Brain microvascular endothelial cell (primary cell): ENCODE data around the gene TTLL3.

ENCODE experiments used
- DNase-seq: peaks from one replicate; pipeline ENCODE4 v3.0.0-alpha.2; 2020
- H3K27ac ChIP-seq: fragments of 250-450 bp; sonication (Bioruptor Pico); 2 replicates; pipeline ENCODE4 v1.5.1; 2020; ENCODE audit warnings: mild to moderate bottlenecking, moderate library complexity
- H3K27me3 ChIP-seq: fragments of 250-450 bp; sonication (Bioruptor Pico); replicated peaks from 2 replicates; pipeline ENCODE4 v1.5.1; 2020; ENCODE audit warnings: mild to moderate bottlenecking
- H3K36me3 ChIP-seq: fragments of 250-450 bp; sonication (Bioruptor Pico); replicated peaks from 2 replicates; pipeline ENCODE4 v1.5.1; 2020; ENCODE audit warnings: mild to moderate bottlenecking
- H3K4me3 ChIP-seq: 2 replicates; pipeline ENCODE4 v1.5.1; 2011; ENCODE audit warnings: low read depth, mild to moderate bottlenecking, control low read depth, low read length, moderate library complexity
- in situ Hi-C: cut with HindIII; loops from 2 replicates; pipeline ENCODE4 v1.10.0; 2017; ENCODE audit warnings: low sequenced_read_pairs, low pct_ligation_motif_present
- TF ChIP-seq, protein P1 (sequence below): IDR thresholded peaks from 2 replicates; pipeline ENCODE4 v1.5.1; 2011; ENCODE audit warnings: low read depth, mild to moderate bottlenecking, moderate library complexity, low read length, control low read depth, inconsistent platforms; ENCODE audit errors: missing control alignments

Gene TTLL3

DNA sequence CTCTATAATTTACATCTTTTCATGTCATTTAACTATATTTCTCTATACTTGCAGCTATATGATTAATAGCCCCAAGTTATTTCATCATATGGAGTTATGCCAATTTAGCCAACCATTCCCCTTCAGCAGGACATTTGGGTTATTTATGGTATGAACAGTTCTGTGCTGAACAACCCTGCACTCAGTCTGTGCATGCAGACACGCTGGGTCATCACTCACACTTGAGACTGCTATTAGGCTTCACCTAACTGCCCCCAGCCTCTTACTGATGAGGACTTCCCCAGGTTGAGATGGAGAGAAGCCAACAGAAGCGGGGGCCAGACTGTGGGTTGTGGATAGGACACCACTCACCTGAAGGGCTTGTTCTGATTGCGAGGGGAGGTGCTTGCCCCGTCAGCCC is 25.1 kb upstream of the TTLL3 start:
- no peak overlapping the region for H3K4me3 ChIP-seq
- no peaks in the 10 kb centered on the region for H3K27me3 ChIP-seq
- no peak overlapping the region for H3K27ac ChIP-seq
- H3K36me3 ChIP-seq, result peaks cover 45% of the 10 kb centered on the region
- TF ChIP-seq, protein P1, sequence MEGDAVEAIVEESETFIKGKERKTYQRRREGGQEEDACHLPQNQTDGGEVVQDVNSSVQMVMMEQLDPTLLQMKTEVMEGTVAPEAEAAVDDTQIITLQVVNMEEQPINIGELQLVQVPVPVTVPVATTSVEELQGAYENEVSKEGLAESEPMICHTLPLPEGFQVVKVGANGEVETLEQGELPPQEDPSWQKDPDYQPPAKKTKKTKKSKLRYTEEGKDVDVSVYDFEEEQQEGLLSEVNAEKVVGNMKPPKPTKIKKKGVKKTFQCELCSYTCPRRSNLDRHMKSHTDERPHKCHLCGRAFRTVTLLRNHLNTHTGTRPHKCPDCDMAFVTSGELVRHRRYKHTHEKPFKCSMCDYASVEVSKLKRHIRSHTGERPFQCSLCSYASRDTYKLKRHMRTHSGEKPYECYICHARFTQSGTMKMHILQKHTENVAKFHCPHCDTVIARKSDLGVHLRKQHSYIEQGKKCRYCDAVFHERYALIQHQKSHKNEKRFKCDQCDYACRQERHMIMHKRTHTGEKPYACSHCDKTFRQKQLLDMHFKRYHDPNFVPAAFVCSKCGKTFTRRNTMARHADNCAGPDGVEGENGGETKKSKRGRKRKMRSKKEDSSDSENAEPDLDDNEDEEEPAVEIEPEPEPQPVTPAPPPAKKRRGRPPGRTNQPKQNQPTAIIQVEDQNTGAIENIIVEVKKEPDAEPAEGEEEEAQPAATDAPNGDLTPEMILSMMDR, result no peak
- in situ Hi-C loops, result no loop called here
- DNase-seq, result no peak

DNA sequence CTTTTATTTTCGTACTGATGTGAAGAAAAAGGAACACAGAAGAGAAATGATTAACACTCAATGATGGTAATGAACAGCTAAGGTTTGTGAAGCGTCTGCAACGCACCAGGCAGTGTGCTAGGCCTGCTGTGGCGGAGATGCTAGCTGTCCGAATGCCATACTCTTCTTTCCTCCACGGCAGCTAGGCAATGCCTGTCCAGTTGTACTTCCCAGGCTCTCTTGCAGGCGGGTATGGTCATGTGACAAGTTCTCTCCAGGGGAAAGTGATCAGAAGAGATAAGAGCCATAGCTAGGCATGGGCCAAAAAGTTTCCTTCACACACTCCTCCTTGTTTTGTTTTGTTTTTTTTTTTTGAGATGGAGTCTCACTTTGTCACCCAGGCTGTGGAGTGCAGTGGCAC is 24.5 kb upstream of the TTLL3 start:
- in situ Hi-C loops, result no loop called here
- no peak overlapping the region for H3K4me3 ChIP-seq
- TF ChIP-seq, protein P1, result no peak
- no peaks in the 10 kb centered on the region for H3K27me3 ChIP-seq
- H3K27ac ChIP-seq, result no peak overlapping the region
- no peak for DNase-seq
- H3K36me3 ChIP-seq, result peaks cover 47% of the 10 kb centered on the region

DNA sequence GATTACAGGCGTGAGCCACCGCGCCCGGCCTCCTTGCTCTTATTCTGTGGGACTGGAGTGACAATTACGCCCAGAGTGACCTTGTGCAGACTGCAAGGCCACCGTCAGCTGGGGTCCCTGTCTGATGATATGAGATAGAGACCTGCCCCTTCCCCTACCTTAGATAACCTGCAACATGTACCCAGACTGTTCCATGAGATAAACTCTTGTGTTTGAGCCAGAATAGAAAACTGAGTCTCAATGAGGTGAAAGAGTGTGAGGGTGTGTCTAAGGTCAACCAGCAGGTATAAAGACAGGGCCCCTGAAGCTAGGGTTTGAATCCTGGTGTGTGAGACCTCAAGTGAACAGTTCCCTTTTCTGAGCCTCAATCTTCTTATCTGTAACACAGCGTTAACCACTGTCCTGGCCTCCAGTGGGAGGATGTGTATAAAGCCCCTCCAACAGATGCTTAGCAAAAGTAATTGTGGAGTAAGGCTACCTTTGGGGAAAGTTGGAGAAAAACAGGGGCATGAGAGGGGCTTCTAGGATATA is 23.8 kb upstream of the TTLL3 start:
- in situ Hi-C loops, result no loop called here
- Histone ChIP-seq H3K27me3 (no peaks in the 10 kb centered on the region), H3K27ac (no peak overlapping the region), H3K36me3 (peaks cover 44% of the 10 kb centered on the region), H3K4me3 (no peak overlapping the region)
- TF ChIP-seq, protein P1, result no peak
- no peak for DNase-seq

DNA sequence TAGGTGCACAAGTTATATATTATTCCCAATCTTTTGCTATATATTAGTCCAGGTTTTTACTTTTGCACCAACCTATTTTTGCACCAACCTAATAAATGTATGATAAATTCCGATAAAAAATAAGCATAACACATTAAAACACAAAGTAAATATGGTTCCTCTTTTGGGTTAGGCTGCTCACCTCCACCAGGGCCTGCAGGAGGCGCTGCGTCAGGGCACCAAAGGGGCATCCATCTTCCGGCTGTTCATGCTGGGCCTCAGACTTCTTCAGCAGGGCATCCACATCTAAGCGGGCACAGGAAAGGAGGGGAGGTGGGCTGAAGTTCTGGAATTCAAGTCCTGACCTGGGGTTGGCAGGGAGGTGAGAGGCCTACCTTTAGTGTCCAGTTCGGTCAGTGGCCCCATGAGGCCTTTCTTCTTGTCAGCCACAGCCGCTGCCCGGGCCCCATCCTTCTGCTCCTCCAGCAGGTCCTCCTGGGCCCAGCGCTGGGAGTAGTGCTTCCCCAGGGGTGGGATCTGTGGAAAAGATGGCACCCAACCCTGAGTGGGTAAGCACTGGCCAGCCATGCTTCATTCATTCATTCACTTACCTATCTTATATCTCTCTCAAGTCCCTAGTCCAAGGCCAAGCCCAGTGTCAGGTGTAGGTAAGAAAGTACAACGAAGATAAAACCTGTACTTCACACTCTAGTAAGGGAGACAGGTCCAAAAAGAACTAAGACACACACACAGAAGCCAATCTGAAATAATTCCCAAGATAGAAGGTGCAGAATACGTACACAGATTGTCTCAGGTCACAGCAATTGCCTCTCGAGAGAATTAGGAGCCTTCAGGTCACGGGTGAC is 23.0 kb upstream of the TTLL3 start:
- TF ChIP-seq, protein P1, result peak; percentile 71
- H3K36me3 ChIP-seq, result peaks cover 38% of the 10 kb centered on the region
- DNase-seq, result no peak
- H3K4me3 ChIP-seq, result no peak overlapping the region
- in situ Hi-C loops, result no loop called here
- H3K27ac ChIP-seq, result no peak overlapping the region
- H3K27me3 ChIP-seq, result no peaks in the 10 kb centered on the region

DNA sequence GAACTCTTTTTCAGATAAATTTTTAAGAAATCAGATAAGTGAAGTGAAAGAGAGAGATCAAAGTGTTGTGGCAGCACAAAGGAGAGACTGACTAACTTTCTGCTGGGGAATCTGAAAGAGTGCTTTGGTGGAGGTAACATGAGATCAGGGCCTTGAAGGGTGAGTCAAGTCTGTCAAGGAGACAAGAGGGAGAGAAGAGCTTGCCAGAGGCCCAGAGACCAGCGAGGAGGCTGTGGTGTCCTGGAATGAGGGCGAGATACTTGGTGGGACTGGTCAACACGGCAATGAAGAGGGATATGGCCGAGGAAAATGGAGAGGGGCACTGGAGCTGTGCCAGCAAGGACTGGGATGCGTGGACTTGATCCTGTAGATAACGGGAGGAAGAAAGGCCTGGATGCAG is 22.3 kb upstream of the TTLL3 start:
- H3K27ac ChIP-seq, result no peak overlapping the region
- peaks cover 34% of the 10 kb centered on the region for H3K36me3 ChIP-seq
- H3K4me3 ChIP-seq, result no peak overlapping the region
- peak; percentile 12 for DNase-seq
- in situ Hi-C loops, result no loop called here
- TF ChIP-seq, protein P1, result no peak
- H3K27me3 ChIP-seq, result no peaks in the 10 kb centered on the region
